Mononuclear cell (primary cell): ENCODE data around the gene DHX38. TPM values are rescaled to one million over a fixed set of nuclear protein-coding genes. Genes with fewer than 3 reads are reported as not detected.

Source experiments
- H3K27me3 ChIP-seq: 2 replicates; pipeline ENCODE4 v1.6.0; 2011; ENCODE audit warnings: low read length, control low read depth; ENCODE audit not compliant: insufficient read depth
- H3K4me1 ChIP-seq: 2 replicates; pipeline ENCODE4 v1.5.1; 2011; ENCODE audit warnings: mild to moderate bottlenecking, low read length, control low read depth; ENCODE audit not compliant: insufficient read depth
- H3K4me3 ChIP-seq: 2 replicates; pipeline ENCODE4 v1.5.1; 2011; ENCODE audit warnings: mild to moderate bottlenecking, low read length, moderate library complexity
- H3K9me3 ChIP-seq: 2 replicates; pipeline ENCODE4 v1.5.1; 2011; ENCODE audit warnings: low read depth, mild to moderate bottlenecking, control low read depth, low read length
- total RNA-seq: library from RNA; depleted of rRNA; stranded (reverse); fragments of >200 nt; gene quantifications from one replicate; pipeline ENCODE4 v1.2.3, GENCODE V29; 2012

DHX38 gene
- total RNA-seq, 1 donor, result 38.0 TPM

DNA sequence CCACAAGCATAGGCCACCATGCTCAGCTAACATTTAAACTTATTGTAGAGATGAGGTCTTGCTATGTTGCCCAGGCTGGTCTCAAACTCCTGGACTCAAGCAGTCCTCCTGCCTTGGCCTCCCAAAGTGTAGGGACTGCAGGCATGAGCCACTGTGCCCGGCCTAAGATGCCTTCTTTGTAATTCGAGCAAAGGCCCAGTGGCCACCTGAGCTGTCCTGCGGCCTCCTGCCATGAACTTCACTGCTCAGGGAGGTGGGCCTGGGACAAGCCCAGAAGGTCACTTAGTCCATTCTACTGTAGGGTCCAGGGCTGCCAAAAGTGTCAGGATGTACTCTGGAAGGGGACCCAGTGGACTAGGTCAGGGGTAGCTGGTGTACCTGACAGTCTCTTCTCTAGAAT is 30.5 kb downstream of the DHX38 start:
- Histone ChIP-seq H3K4me1 (peaks cover 19% of the 10 kb centered on the region), H3K27me3 (no peaks in the 10 kb centered on the region), H3K9me3 (no peaks in the 10 kb centered on the region), H3K4me3 (no peak overlapping the region)

DNA sequence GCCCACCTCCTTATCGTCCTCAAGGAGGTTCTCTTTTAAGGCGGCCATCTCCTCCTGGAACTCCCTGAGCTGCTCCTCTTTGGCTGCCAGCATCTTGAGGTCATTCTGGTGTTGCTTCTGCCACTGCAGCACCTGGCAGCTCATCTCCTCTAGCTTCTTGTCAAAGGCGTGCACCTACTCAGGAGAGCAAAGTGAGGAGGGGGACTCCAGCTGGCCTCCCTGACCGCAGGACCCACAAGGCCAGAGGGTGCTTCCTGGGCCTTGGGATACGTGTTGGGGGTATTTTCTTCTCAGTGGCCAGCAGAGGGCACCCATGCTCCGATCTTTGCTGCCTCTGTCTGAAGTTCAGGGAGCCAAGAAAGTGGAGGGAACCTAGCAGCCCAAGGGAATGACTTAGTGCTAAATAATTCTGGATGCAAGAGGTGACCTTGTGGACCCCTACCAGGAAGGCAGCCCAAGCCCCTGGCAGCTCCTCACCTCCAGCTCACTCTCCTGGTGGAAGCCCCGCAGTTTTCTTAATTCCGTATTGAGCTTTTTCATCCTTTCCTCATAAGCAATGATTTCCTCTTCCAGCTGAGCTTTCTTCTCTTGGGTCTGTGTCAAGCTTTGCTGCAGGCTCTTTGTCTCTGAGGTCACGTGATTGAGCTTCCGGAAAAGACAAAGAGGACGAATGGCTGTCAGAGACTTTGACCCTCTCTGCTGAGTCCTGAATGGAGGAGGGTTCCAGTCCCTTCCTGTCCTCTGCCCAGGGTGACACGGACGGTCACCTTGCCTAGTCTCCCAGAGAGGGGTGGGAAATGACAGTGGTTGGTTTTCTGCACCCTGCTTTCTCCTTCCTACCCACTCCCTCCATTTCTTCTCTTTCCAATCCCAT is 31.4 kb downstream of the DHX38 start:
- H3K4me3 ChIP-seq, result no peak overlapping the region
- peaks cover 19% of the 10 kb centered on the region for H3K4me1 ChIP-seq
- H3K27me3 ChIP-seq, result no peaks in the 10 kb centered on the region
- H3K9me3 ChIP-seq, result no peaks in the 10 kb centered on the region

DNA sequence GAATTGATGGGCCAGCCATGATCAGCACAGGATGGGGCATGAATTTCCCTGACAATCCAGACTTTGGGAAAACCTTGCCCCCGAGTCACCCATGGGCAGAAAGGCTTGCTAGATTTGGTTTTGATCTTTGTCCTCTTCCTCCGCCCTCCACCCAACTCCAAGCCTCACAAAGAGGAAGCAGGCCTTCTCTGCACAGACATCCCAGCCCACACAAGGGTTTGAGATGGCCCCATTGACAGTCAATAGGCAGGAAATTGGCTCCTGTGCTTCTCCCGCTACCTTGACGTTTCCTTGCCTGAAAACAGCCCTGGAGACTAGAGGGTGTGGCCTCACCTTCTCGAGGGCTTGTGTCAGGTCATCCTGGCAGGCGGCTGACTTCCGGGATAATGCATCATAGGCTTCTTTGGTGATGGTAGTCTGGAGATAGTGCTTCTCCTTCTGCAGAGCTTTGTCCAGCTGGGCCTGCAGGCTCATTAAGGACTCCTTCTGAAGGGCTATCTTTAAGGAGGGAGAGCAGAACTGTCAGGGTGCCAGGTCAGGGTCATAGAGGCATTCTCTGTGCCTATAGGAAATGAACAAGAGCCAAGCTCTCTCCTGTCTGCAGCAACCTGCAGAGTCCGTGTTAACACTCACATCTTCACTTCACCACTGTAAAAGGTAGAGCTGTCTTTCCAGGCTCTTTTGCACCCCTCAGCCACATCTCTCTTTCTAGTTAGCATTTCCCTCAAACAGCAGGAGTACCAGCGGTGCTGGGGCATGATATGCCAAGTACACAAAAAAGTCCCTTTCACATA is 32.2 kb downstream of the DHX38 start:
- no peaks in the 10 kb centered on the region for H3K9me3 ChIP-seq
- no peaks in the 10 kb centered on the region for H3K27me3 ChIP-seq
- no peak overlapping the region for H3K4me3 ChIP-seq
- H3K4me1 ChIP-seq, result peaks cover 19% of the 10 kb centered on the region

- Histone ChIP-seq H3K27me3 (no peaks in the 10 kb centered on the region), H3K9me3 (no peaks in the 10 kb centered on the region), H3K4me3 (no peak overlapping the region)
Measured at GRCh38 chr16:72126429-72126765, 32.8 kb downstream of the DHX38 start.

GRCh38 chr16:72128701-72129100 is 35.1 kb downstream of the DHX38 start:
- Histone ChIP-seq H3K27me3 (no peaks in the 10 kb centered on the region), H3K4me3 (no peak overlapping the region), H3K9me3 (no peaks in the 10 kb centered on the region), H3K4me1 (peaks cover 19% of the 10 kb centered on the region)

More at GRCh38 chr16:72126429-72126765, 32.8 kb downstream of the DHX38 start:
- H3K4me1 ChIP-seq, result peaks cover 19% of the 10 kb centered on the region

DNA sequence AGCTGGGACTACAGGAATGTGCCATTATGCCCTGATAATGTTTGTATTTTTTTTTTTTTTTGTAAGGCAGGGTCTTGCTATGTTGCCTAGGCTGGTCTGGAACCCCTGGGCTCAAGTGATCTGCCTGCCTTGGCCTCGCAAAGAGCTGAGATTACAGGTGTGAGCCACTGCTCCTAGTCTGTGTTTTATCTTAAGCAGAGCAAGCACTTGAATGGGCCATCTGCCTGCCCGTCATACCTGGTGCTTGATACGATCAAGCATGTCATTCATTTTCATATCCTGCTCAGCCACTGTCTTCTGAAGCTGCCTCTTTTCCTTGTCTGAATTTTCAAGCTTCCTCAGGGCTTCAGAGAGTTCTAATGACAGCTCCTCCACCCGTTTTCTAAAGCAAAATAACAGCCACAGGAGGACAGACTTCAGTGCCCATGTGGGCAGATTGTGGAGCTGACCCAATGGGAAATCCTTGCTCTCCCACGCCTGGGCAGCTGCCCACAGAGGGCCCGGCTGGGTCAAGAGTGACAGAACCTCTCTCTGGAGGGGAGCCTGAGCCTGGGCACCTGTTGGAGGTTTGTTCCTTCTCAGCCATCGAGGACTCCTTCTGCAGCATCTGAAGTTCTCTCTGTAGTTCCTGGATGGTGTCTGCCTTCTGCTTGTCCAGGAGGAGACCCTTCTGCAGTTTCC is 36.5 kb downstream of the DHX38 start:
- no peak overlapping the region for H3K4me3 ChIP-seq
- H3K27me3 ChIP-seq, result no peaks in the 10 kb centered on the region
- peaks cover 15% of the 10 kb centered on the region for H3K4me1 ChIP-seq
- H3K9me3 ChIP-seq, result no peaks in the 10 kb centered on the region

DNA sequence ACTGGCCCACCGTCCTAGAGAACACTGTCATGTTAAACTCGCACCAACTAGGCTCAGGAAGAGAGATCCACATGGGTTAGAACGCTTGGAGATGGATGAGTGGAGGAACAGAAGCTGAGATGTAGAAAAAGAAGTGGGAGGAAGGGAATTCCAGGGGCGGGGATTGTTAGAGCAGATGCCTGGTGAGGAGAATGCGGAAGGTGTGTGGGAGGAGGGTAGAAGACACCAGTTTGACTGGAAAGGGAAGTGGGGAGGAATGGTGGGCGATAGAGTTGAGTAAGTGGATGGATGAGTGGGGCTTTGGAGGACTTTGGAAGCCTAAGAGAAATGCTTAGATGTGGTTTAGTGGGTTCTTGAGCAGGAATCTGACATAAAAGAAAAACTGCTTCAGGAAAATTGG is 37.4 kb downstream of the DHX38 start:
- Histone ChIP-seq H3K27me3 (no peaks in the 10 kb centered on the region), H3K4me1 (peaks cover 6% of the 10 kb centered on the region), H3K9me3 (no peaks in the 10 kb centered on the region), H3K4me3 (no peak overlapping the region)

GRCh38 chr16:72132726-72133125 is 39.1 kb downstream of the DHX38 start:
- no peaks in the 10 kb centered on the region for H3K27me3 ChIP-seq
- no peaks in the 10 kb centered on the region for H3K4me1 ChIP-seq
- no peak overlapping the region for H3K4me3 ChIP-seq
- H3K9me3 ChIP-seq, result no peaks in the 10 kb centered on the region

- Histone ChIP-seq H3K27me3 (no peaks in the 10 kb centered on the region), H3K4me1 (no peaks in the 10 kb centered on the region), H3K9me3 (no peaks in the 10 kb centered on the region), H3K4me3 (no peak overlapping the region)
Measured at GRCh38 chr16:72134507-72134906, 40.9 kb downstream of the DHX38 start.

DNA sequence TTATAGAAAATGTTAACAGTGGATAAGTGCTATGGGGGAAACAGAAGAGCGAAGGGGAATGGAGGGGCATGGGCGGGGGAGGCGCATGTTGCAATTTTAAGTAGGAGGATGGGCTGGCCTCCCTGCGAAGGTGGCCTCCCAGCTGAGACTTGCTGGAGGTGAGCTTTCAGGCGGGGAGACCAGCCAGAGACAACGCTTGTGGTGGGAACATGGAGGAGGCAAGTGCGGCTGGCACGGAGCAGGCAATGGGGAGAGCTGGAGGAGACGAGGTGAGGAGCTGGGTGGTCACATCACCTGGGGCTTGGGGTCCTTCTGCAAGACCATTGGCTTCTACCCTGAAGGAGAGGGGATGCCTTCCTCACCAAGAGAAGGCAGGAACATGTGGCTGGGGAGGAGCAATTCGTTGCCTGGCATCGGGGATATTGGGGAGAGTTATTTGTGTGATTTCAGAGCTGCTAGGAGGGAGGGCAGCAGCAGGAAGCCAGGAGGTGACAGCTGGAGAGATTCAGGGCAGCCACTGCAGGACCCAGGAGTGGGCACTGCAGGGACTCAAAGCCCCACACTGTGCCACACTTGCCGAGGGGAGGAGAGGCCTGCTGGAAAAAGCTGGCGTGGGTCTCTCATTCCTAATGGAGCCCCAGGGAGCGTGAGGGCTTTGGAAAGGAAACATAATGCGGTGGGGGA is 43.9 kb downstream of the DHX38 start:
- H3K27me3 ChIP-seq, result no peaks in the 10 kb centered on the region
- no peaks in the 10 kb centered on the region for H3K4me1 ChIP-seq
- no peak overlapping the region for H3K4me3 ChIP-seq
- H3K9me3 ChIP-seq, result no peaks in the 10 kb centered on the region

GRCh38 chr16:72138064-72138572 is 44.5 kb downstream of the DHX38 start:
- H3K4me3 ChIP-seq, result no peak overlapping the region
- H3K9me3 ChIP-seq, result no peaks in the 10 kb centered on the region

DNA sequence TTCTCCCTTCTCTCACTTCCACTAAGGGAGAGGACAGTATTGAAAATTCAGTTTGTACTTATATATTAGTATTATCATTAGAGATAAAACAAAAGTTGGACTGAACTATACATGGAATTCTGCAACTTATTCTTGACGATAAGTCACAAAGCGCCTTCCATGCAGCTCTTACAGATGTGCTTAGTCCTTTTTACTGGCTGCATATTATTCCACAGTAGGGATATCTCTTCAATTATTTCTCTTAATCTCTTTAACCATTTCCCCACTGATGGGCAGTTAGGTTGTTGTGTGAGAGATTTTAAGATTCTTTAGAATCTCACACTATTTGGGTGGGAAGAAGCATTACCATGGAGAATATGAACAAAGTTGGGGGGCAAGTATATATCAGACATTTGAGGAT is 46.3 kb downstream of the DHX38 start:
- no peak overlapping the region for H3K4me3 ChIP-seq
- H3K4me1 ChIP-seq, result no peaks in the 10 kb centered on the region
- no peaks in the 10 kb centered on the region for H3K27me3 ChIP-seq
- no peaks in the 10 kb centered on the region for H3K9me3 ChIP-seq

More at GRCh38 chr16:72138064-72138572, 44.5 kb downstream of the DHX38 start:
- Histone ChIP-seq H3K27me3 (no peaks in the 10 kb centered on the region), H3K4me1 (no peaks in the 10 kb centered on the region)

- Histone ChIP-seq H3K27me3 (no peaks in the 10 kb centered on the region), H3K9me3 (no peaks in the 10 kb centered on the region), H3K4me1 (no peaks in the 10 kb centered on the region), H3K4me3 (no peak overlapping the region)
Measured at GRCh38 chr16:72142476-72142875, 48.8 kb downstream of the DHX38 start.

- no peak overlapping the region for H3K4me3 ChIP-seq
- no peaks in the 10 kb centered on the region for H3K9me3 ChIP-seq
- no peaks in the 10 kb centered on the region for H3K4me1 ChIP-seq
- no peaks in the 10 kb centered on the region for H3K27me3 ChIP-seq
Measured at GRCh38 chr16:72149676-72150464, 56.2 kb downstream of the DHX38 start.
